ENCODE measurements around the gene TIAM2. TPM values are rescaled to one million over a fixed set of nuclear protein-coding genes. Genes with fewer than 3 reads are reported as not detected.
"Not testable (repeated sequence)": the region's sequence is repeated elsewhere in the genome, so short reads cannot be mapped to it uniquely, and the experiment has no call there.

Gene TIAM2
- polyA plus RNA-seq, 3 donors: 1.7 to 6.0 (median 2.3) TPM

- H3K27ac ChIP-seq (ENCODE audit: low read depth, low read length): no peak overlapping the region
- 64 to 86% (median 74%) methylated on average over 7 of the region's 7 CpGs for WGBS, 3 donors
Observed at GRCh38 chr6:155077331-155077730, 82.2 kb downstream of the TIAM2 start.

DNA sequence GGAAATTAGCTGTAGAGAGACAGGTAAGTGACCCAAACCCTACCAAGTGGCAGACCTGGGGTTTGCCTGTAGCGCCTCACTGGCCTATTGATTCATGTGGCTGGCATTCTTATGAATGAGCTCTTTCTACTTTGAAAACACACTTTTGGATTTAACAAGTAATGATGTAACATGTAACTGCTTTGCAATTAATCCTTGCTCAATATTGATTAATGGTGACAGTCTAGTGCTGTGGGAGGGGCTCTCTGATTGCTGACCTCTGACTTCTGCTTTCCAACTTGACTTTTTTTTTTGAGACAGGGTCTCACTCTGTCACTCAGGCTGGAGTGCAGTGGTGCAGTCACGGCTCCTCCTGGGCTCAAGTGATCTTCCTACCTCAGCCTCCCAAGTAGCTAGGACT is 82.7 kb downstream of the TIAM2 start:
- no peak overlapping the region for H3K27ac ChIP-seq (ENCODE audit: low read depth, low read length)
- WGBS, 3 donors: 82 to 91% (median 90%) methylated on average over 2 of the region's 2 CpGs

DNA sequence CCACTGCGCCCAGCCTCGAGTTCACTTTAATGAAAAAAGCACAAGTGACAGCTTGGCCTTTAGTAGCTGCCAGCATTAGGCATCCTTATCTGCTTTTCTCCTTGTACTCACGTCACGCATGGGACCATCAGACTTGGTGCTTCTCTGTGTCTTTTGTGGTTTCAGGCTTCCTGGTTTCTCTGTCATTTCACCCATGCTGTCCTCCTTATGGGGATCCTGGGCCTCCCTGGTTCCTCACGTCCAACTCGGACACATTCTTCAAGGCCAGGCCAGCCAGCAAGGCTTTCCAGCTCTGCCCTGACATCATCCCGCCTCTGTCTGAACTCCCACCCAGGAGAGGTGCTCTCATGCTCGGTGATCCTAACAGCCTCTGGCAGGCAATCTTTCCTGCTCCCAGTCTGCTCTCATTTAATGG is 83.2 kb downstream of the TIAM2 start:
- 44 to 68% (median 53%) methylated on average over 8 of the region's 8 CpGs for WGBS, 3 donors
- no peak overlapping the region for H3K27ac ChIP-seq (ENCODE audit: low read depth, low read length)

DNA sequence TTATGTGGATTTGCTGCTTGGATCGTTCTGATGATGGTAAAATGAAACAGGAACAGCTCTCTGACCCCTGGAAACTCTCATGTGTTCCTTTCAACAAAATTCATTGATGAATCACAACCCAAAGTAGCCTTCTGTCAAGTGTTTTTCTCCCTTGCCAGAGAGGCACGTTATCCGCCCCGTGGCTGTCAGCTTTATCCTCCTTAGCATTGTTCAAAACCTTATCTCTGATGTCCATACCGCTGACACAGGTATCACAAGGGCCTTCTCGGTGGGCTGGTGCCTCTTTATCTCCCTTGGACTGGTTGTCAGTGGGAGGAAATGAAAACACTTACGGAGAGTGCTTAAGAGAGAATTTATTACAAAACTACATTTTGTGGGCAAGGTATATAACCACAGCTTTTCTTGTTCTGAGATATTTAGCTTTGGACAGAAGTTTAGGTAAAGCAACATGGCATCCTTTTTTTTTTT is 84.9 kb downstream of the TIAM2 start:
- no peak overlapping the region for H3K27ac ChIP-seq (ENCODE audit: low read depth, low read length)
- WGBS, 3 donors: 27 to 59% (median 45%) methylated on average over 7 of the region's 7 CpGs

- no peak overlapping the region for H3K27ac ChIP-seq (ENCODE audit: low read depth, low read length)
- WGBS, 3 donors: 54 to 65% (median 61%) methylated on average over 9 of the region's 9 CpGs
Observed at GRCh38 chr6:155080881-155081845, 86.0 kb downstream of the TIAM2 start.

DNA sequence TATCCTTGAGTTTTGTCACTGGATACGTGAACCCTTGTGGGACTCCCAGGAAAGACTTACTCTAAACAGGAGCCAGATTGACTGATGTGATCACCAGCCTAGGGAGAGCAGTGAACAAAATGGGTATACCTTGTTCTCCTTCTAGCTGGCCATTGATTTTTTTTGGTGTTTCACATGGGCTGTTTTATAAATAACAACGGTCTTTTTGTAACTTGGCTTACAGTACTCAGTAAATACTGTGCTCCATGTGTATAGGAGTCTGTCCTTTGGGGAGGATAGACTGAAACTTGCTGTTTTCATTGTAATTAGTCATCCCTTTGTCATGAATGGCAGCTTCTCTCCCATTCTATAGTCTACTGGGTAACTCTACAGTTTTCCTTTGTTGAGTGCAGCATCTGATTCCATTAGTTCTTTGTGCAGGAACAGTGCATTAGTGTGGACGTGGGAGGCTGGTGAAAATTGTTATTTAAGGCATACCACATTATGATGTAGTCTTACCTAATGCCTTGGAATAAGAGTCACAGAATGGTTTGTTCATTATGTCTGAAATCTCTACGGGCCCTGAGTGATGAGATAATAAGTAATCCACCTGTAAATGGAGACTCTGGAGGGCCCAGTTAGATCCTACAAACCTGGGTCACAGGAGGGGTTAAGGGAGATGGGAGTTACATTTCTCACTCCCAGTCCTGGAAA is 89.5 kb downstream of the TIAM2 start:
- no peak overlapping the region for H3K27ac ChIP-seq (ENCODE audit: low read depth, low read length)
- 63 to 90% (median 89%) methylated on average over 4 of the region's 4 CpGs for WGBS, 3 donors

- H3K27ac ChIP-seq (ENCODE audit: low read depth, low read length): no peak overlapping the region
- 38 to 77% (median 76%) methylated on average over 8 of the region's 8 CpGs for WGBS, 3 donors
Observed at GRCh38 chr6:155085582-155086257, 90.6 kb downstream of the TIAM2 start.

DNA sequence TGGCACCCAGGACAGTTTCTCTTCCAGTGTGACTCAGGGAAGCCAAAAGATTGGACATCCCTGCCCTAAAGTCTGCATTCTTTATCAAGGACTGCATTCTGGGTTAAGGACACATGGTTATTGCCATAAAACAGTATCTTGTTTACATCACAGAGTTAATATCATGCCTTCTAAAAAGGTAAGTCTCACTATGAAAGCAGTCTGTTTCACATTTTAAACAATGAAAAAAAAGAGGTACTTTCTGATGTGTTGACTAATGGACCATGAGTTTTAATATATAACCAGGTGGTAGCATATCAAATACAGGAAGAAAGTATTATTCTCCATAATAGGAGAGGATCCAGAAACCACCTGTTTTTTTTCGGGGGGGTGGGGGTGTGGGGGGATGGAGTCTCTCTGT is 93.7 kb downstream of the TIAM2 start:
- H3K27ac ChIP-seq (ENCODE audit: low read depth, low read length): no peak overlapping the region
- WGBS, 3 donors: 73 to 90% (median 78%) methylated on average over 1 of the region's 1 CpG

DNA sequence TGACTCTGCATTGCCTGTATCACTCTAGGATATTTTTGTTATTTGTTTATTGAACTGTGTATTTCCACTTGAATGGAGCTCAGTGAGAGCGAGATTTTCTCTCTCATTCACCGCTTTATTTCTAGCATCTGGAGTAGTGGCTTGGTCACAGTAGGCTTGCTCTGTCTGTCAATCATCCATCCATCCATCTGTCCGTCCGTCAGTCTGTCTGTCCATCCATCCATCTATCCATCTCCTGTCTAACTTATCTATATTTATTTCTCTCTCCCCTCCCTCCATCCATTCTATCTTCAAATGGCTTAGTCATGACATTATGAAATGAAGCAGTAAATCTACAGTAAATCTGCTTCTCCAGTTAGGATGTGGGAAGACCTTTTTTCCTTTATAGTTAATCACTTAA is 94.6 kb downstream of the TIAM2 start:
- WGBS, 3 donors: 95 to 97% (median 95%) methylated on average over 4 of the region's 4 CpGs
- H3K27ac ChIP-seq (ENCODE audit: low read depth, low read length): no peak overlapping the region

DNA sequence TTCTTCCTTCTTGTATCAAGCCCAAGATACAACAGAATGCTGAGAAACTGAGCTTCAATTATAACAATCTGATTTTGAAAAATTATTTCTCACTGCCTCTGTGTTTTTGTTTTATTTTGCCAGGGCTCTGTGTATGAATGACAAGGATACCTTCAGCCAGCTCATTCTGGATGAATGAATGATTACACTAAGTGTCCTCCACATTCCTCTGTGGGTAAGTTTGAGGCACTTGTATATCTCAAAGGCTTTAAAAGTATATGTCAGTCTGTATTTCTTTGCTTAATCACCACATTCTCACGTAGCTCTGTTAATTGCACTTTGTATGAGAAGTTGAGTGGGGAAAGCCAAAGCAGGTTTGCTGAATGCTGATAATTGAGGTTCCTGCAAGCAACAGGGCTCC is 95.1 kb downstream of the TIAM2 start:
- H3K27ac ChIP-seq (ENCODE audit: low read depth, low read length): no peak overlapping the region
- WGBS, 3 donors: 50 to 74% (median 69%) methylated on average over 1 of the region's 1 CpG

DNA sequence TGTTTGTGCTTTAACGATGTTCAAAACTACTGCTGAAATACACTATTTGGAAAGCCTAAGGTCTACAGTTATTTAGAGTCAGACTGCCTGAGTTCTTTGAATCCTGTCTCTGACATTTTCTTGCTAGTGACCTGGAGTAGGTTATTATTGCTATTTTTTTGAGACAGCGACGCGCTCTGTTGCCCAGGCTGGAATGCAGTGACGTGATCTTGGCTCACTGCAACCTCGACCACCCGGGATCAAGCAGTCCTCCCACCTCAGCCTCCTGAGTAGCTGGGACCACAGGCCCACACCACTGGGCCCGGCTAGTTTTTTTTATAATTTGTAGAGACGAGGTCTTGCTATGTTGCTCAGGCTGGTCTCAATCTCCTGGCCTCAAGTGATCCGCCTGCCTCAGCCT is 96.6 kb downstream of the TIAM2 start:
- 90 to 95% (median 93%) methylated on average over 10 of the region's 10 CpGs for WGBS, 3 donors
- H3K27ac ChIP-seq (ENCODE audit: low read depth, low read length): no peak overlapping the region

DNA sequence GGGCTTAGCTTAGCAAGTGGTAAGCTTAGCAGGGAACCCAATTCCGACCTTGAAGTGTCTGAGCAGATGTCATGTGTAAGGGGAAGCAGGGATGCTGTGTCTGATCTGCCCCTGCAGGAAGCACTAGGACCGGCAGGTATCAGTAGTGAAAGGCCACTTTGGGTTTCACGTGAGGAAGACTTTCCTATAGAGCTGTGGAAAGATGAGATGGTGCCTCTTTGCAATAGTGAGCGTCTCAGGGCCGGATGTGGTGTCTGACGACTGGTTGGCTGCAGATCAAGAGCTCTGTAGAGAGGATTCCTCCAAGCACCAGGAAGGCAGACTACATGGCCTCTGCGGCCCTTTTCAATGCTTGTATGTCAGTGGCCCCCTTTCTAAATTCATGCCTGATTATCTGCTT is 98.3 kb downstream of the TIAM2 start:
- 78 to 87% (median 78%) methylated on average over 7 of the region's 7 CpGs for WGBS, 3 donors
- H3K27ac ChIP-seq (ENCODE audit: low read depth, low read length): no peak overlapping the region

DNA sequence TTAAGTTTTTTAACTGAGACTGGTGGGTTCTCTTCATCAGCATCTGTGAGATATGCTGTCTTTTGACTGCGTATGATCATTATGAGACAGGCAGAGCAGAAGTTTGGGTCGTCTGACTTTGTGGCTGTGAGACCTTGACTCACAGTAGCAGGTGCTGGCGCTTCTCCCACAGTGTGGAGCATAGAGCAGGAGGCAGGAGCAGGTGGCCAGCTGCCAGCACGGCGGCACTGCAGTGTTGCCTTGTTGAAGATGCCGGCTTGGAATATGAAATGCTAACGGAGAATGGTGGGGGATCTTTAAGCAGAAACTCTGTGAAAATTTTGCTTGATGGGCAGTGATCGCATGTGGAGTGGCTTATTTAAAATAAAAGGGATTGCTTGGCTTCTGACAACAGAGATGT is 105.0 kb downstream of the TIAM2 start:
- WGBS, 3 donors: 29 to 88% (median 76%) methylated on average over 8 of the region's 8 CpGs
- H3K27ac ChIP-seq (ENCODE audit: low read depth, low read length): no peak overlapping the region

- 90 to 97% (median 90%) methylated on average over 6 of the region's 6 CpGs for WGBS, 3 donors
- H3K27ac ChIP-seq (ENCODE audit: low read depth, low read length): no peak overlapping the region
Observed at GRCh38 chr6:155100591-155100990, 105.5 kb downstream of the TIAM2 start.

DNA sequence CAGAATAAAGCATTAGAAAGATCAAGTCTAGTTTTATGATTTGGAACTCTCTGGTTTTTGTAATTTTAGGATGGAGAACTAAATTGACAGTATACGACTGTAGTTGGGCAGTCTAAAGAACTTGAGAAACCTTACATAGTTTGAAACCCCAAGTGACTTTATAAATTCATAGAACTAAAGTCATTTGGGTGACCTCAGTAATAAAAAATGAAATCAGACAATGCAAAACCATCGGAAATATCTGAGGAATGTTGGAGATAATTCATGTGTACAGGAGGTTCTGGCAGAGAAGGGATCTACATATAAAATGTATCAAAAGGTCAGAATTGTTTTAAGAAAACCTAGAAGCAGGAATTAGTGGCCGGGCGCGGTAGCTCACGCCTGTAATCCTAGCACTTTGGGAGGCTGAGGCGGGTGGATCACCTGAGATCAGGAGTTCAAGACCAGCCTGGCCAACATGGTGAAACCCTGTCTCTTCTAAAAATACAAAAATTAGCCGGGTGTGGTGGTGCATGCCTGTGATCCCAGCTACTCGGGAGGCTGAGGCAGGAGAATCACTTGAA is 108.0 kb downstream of the TIAM2 start:
- not testable (repeated sequence) for H3K27ac ChIP-seq (ENCODE audit: low read depth, low read length)
- 81 to 89% (median 87%) methylated on average over 9 of the region's 9 CpGs for WGBS, 3 donors

GRCh38 chr6:155103816-155104366 is 108.8 kb downstream of the TIAM2 start:
- WGBS, 3 donors: 41 to 74% (median 45%) methylated on average over 5 of the region's 5 CpGs

DNA sequence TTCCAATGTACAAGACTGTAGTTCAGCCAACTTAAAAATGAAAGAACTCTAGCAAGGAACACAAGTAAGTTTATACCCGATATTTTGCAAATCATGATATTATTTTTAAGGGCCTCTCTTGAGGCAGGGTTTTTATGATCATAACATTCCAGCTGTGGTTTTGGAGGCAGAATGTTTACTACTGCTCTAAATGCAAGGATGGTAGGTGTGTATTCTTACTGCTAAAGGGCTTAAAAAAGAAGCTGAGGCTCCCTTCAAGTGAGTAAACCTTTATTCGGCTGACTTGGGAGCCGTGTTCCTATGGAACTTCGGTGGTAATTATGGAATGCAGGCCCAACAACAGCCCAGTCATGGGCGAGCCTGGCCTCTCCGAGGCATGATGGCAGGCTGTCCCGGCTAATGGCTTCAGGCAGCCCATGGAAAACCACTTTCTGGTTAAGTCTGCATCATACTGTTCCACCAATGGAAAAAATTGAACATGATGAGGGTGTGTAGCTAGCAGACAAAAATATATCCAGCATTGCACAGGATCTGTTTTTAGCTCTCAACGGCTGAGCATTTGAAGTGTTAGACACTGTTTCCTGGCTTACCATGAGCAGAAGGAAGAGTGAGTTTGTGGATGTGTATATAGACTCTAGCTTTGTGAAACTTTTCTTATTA is 111.5 kb downstream of the TIAM2 start:
- WGBS, 3 donors: 63 to 80% (median 73%) methylated on average over 8 of the region's 8 CpGs
- H3K27ac ChIP-seq (ENCODE audit: low read depth, low read length): no peak overlapping the region

More at GRCh38 chr6:155103816-155104366, 108.8 kb downstream of the TIAM2 start:
- H3K27ac ChIP-seq (ENCODE audit: low read depth, low read length): no peak overlapping the region

Data from adipose tissue (tissue), 3 donors.